Measurements from ENCODE around the gene TMEM131. TPM values are rescaled to one million over a fixed set of nuclear protein-coding genes. Genes with fewer than 3 reads are reported as not detected.

Gene TMEM131
- total RNA-seq, result 13.8 and 22.6 TPM in 2 replicates

DNA sequence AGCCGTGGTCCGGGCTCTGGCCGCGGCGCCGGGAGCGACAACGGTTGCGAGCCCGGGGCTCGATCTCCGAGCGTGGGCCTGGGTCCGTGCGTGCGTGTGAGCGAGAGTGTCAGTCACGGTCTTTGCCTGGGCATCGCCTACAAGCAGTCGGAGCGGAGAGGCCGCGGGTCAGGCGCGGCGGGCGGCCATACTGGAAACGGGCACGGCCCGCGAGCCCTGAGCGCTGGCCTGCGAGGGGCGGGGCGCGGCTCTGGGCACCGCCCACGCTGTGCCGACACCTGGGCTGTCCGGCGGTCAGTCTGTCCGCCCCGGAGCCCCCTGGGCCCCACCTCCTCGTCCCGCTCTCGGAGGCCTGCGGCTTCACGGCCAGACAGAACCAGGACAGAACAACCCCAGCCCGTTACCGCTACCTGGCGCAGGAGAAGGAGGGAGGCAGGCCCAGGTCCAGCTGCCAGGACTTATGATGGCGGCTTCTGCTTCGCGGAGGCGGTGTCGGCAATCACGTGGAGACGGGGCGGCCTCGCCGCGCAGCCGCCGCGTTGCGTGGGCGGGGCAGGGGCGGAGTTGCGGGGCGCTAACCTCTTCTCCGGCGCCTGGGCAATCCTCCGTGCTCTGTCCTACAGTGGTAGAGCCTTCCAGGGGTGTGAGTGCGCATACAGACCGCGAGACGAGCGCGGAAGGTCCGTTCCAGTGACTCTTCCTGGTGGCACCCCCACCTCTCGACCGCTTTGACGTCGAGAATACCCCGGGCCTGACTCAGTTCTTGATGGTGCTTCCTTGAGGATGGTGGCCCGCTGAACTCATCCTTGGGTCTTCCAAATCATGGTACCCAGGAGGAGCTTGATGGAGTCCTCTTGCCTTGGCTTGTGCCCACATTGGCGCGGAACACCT is at the start of gene TMEM131:
TMEM131 (minus strand) TSS at position 215 of the 891 bp plus-strand sequence. CDS start 286 bp downstream, outside the sequence.

GRCh38 chr2:97713296-97714083 is 282.3 kb downstream of the TMEM131 start, which contains the start of gene ZAP70:
Gene ZAP70, plus strand, starts transcription at chr2:97713576. Its CDS starts 10,461 bp downstream, at chr2:97724037.

Other genes starting within 250 kb of the TMEM131 start
- gene VWA3B, start 91.2 kb upstream of the TMEM131 start, total RNA-seq, result not detected in 2 replicates